ENCODE measurements around the gene IL18.

Gene IL18

GRCh38 chr11:112185883-112186282 is 22.0 kb upstream of the IL18 start:
- DNase-seq (ENCODE audit: insufficient read length) (no peak), FAIRE-seq (no peak)
- TF ChIP-seq TAF1 (IDR thresholded peaks at IDR 0.05; ENCODE audit: borderline replicate concordance, low read depth, low read length) (no peak), POLR2AphosphoS5 (IDR thresholded peaks at IDR 0.05; ENCODE audit: low read depth, low read length) (no peak), POLR2A (IDR thresholded peaks at IDR 0.05; ENCODE audit: low read depth, low read length) (no peak)

- no peak for TF ChIP-seq POLR2AphosphoS5 (IDR thresholded peaks at IDR 0.05; ENCODE audit: low read depth, low read length)
- no peak for TF ChIP-seq POLR2A (IDR thresholded peaks at IDR 0.05; ENCODE audit: low read depth, low read length)
- no peak for TF ChIP-seq TAF1 (IDR thresholded peaks at IDR 0.05; ENCODE audit: borderline replicate concordance, low read depth, low read length)
- FAIRE-seq = no peak
- no peak for DNase-seq (ENCODE audit: insufficient read length)
Observed at GRCh38 chr11:112182867-112183266, 19.0 kb upstream of the IL18 start.

GRCh38 chr11:112179601-112180000 is 15.7 kb upstream of the IL18 start:
- no peak for TF ChIP-seq POLR2A (IDR thresholded peaks at IDR 0.05; ENCODE audit: low read depth, low read length)
- DNase-seq (ENCODE audit: insufficient read length) (no peak), FAIRE-seq (peak; percentile 51)

GRCh38 chr11:112178936-112179335 is 15.0 kb upstream of the IL18 start:
- FAIRE-seq = no peak
- no peak for DNase-seq (ENCODE audit: insufficient read length)

GRCh38 chr11:112178428-112178827 is 14.5 kb upstream of the IL18 start:
- DNase-seq (ENCODE audit: insufficient read length) (no peak), FAIRE-seq (no peak)
- no peak for TF ChIP-seq TAF1 (IDR thresholded peaks at IDR 0.05; ENCODE audit: borderline replicate concordance, low read depth, low read length)
- no peak for TF ChIP-seq POLR2AphosphoS5 (IDR thresholded peaks at IDR 0.05; ENCODE audit: low read depth, low read length)

More at GRCh38 chr11:112178936-112179335, 15.0 kb upstream of the IL18 start:
- TF ChIP-seq POLR2A (IDR thresholded peaks at IDR 0.05; ENCODE audit: low read depth, low read length) = no peak
- no peak for TF ChIP-seq TAF1 (IDR thresholded peaks at IDR 0.05; ENCODE audit: borderline replicate concordance, low read depth, low read length)
- TF ChIP-seq POLR2AphosphoS5 (IDR thresholded peaks at IDR 0.05; ENCODE audit: low read depth, low read length) = no peak

- TF ChIP-seq POLR2AphosphoS5 (IDR thresholded peaks at IDR 0.05; ENCODE audit: low read depth, low read length) (no peak), TAF1 (IDR thresholded peaks at IDR 0.05; ENCODE audit: borderline replicate concordance, low read depth, low read length) (no peak), POLR2A (IDR thresholded peaks at IDR 0.05; ENCODE audit: low read depth, low read length) (no peak)
- DNase-seq (ENCODE audit: insufficient read length) (no peak), FAIRE-seq (no peak)
Observed at GRCh38 chr11:112177589-112177988, 13.7 kb upstream of the IL18 start.

GRCh38 chr11:112176077-112176476 is 12.2 kb upstream of the IL18 start:
- DNase-seq (ENCODE audit: insufficient read length) (no peak), FAIRE-seq (no peak)
- TF ChIP-seq TAF1 (IDR thresholded peaks at IDR 0.05; ENCODE audit: borderline replicate concordance, low read depth, low read length) (no peak), POLR2AphosphoS5 (IDR thresholded peaks at IDR 0.05; ENCODE audit: low read depth, low read length) (no peak), POLR2A (IDR thresholded peaks at IDR 0.05; ENCODE audit: low read depth, low read length) (no peak)

- TF ChIP-seq POLR2A (IDR thresholded peaks at IDR 0.05; ENCODE audit: low read depth, low read length) (no peak), POLR2AphosphoS5 (IDR thresholded peaks at IDR 0.05; ENCODE audit: low read depth, low read length) (no peak), TAF1 (IDR thresholded peaks at IDR 0.05; ENCODE audit: borderline replicate concordance, low read depth, low read length) (no peak)
- no peak for DNase-seq (ENCODE audit: insufficient read length)
- FAIRE-seq = no peak
Observed at GRCh38 chr11:112175599-112175952, 11.7 kb upstream of the IL18 start.

GRCh38 chr11:112174789-112175598 is 11.1 kb upstream of the IL18 start, which contains the start of gene BCO2:
BCO2 (plus strand) TSS chr11:112175512; CDS start chr11:112175602, 90 bp downstream.
- TF ChIP-seq POLR2A (IDR thresholded peaks at IDR 0.05; ENCODE audit: low read depth, low read length) (no peak), POLR2AphosphoS5 (IDR thresholded peaks at IDR 0.05; ENCODE audit: low read depth, low read length) (no peak), TAF1 (IDR thresholded peaks at IDR 0.05; ENCODE audit: borderline replicate concordance, low read depth, low read length) (no peak)
- peak; percentile 86 for FAIRE-seq
- no peak for DNase-seq (ENCODE audit: insufficient read length)

GRCh38 chr11:112173152-112173551 is 9.3 kb upstream of the IL18 start:
- DNase-seq (ENCODE audit: insufficient read length) = no peak
- TF ChIP-seq POLR2A (IDR thresholded peaks at IDR 0.05; ENCODE audit: low read depth, low read length) (no peak), POLR2AphosphoS5 (IDR thresholded peaks at IDR 0.05; ENCODE audit: low read depth, low read length) (no peak), TAF1 (IDR thresholded peaks at IDR 0.05; ENCODE audit: borderline replicate concordance, low read depth, low read length) (no peak)
- FAIRE-seq = no peak

- DNase-seq (ENCODE audit: insufficient read length) (no peak), FAIRE-seq (no peak)
- TF ChIP-seq TAF1 (IDR thresholded peaks at IDR 0.05; ENCODE audit: borderline replicate concordance, low read depth, low read length) (no peak), POLR2AphosphoS5 (IDR thresholded peaks at IDR 0.05; ENCODE audit: low read depth, low read length) (no peak), POLR2A (IDR thresholded peaks at IDR 0.05; ENCODE audit: low read depth, low read length) (no peak)
Observed at GRCh38 chr11:112172362-112172994, 8.6 kb upstream of the IL18 start.

- no peak for DNase-seq (ENCODE audit: insufficient read length)
- FAIRE-seq = no peak
- TF ChIP-seq POLR2A (IDR thresholded peaks at IDR 0.05; ENCODE audit: low read depth, low read length) = no peak
- no peak for TF ChIP-seq POLR2AphosphoS5 (IDR thresholded peaks at IDR 0.05; ENCODE audit: low read depth, low read length)
- no peak for TF ChIP-seq TAF1 (IDR thresholded peaks at IDR 0.05; ENCODE audit: borderline replicate concordance, low read depth, low read length)
Observed at GRCh38 chr11:112167145-112167544, 3.3 kb upstream of the IL18 start, which contains the start of gene TEX12. TEX12 (plus strand) TSS chr11:112167372; CDS start chr11:112169269, 1,897 bp downstream.

Measured in GM12892 (cell line).